Transverse colon (tissue), 4 donors: ENCODE data around the gene NR1D1.
A peak's percentile ranks its signal among the peaks of the same experiment; 100 is the strongest.

Source experiments
- EP300 ChIP-seq: sonication (generic); formaldehyde crosslinking; IDR thresholded peaks from one replicate; pipeline ENCODE4 v1.6.1; 2017; ENCODE audit warnings: antibody characterized with exemption, low read depth
- POLR2A ChIP-seq: fragments of 450-650 bp; IDR thresholded peaks from one replicate; pipeline ENCODE4 v1.6.1; 2016; ENCODE audit warnings: antibody characterized with exemption, mild to moderate bottlenecking, moderate library complexity
- POLR2AphosphoS5 ChIP-seq, 3 donors: sonication (generic); formaldehyde crosslinking; IDR thresholded peaks; one replicate each; pipeline ENCODE4 v1.6.1; 2016; ENCODE audit warnings: antibody characterized with exemption in 3 of 3
- TF ChIP-seq, protein P1 (sequence below), 5 experiments: fragments of 200-600 bp in 3 of 5; fragments of 450-650 bp in 2 of 5; sonication (generic) in 3 of 5; IDR thresholded peaks; 1 replicate in 2 of 5; 2 replicates in 3 of 5; pipeline ENCODE4 v1.5.1; 2016 to 2017; ENCODE audit warnings: antibody characterized with exemption in 5 of 5, inconsistent platforms in 3 of 5, mild to moderate bottlenecking in 2 of 5, moderate library complexity in 1 of 5

DNA sequence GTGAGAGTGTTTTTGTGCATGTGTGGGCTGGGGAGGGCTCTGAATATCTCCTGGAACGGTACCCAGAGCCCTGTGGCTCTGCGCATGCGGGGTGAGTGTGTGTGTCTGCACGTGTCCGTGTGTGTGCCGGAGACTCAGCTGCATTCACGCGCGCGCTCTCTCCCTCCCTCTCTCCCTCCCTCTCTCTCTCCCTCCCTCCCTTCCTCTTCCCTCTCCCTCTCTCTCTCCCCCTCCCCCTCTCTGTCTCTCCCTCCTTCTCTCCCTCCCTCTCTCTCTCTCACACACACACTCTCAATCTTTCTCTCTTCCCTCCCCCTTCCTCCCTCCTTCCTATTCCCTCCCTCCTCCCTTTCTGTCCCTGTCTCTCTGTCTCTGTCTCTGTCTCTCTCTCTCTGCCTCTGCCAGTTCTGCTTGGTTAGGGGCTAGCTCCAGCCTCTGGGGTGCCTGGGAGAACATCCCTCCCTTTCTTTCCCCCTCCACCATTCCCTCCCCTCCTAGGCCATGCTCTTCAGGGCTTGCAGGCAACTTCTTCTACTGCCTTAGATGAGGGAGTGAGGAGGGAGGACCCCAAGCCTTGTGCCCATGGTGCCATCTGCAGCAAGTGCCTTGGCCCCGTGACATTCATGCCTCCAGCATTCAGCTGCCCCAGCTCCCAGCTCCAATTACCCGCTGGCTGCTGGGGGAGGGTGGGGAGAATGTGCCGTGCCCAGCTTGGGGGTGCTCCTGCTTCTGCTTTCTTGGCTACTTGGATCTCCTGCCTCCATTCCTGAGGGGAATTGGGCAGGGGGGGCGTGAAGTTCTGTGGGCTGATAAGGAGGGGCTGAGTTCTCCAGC, 31.3 kb downstream of the NR1D1 start:
- peak; percentile 18 for TF ChIP-seq POLR2A
- TF ChIP-seq EP300: no peak
- TF ChIP-seq, protein P1, sequence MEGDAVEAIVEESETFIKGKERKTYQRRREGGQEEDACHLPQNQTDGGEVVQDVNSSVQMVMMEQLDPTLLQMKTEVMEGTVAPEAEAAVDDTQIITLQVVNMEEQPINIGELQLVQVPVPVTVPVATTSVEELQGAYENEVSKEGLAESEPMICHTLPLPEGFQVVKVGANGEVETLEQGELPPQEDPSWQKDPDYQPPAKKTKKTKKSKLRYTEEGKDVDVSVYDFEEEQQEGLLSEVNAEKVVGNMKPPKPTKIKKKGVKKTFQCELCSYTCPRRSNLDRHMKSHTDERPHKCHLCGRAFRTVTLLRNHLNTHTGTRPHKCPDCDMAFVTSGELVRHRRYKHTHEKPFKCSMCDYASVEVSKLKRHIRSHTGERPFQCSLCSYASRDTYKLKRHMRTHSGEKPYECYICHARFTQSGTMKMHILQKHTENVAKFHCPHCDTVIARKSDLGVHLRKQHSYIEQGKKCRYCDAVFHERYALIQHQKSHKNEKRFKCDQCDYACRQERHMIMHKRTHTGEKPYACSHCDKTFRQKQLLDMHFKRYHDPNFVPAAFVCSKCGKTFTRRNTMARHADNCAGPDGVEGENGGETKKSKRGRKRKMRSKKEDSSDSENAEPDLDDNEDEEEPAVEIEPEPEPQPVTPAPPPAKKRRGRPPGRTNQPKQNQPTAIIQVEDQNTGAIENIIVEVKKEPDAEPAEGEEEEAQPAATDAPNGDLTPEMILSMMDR (IDR thresholded peaks at IDR 0.05): no peak
- TF ChIP-seq POLR2AphosphoS5 (IDR thresholded peaks at IDR 0.05): peak in 1 of 3 donors; percentile 10
